ENCODE measurements around the gene PRDX5. TPM values are rescaled to one million over a fixed set of nuclear protein-coding genes. Genes with fewer than 3 reads are reported as not detected.

The PRDX5 gene
- total RNA-seq, 1 experiment from 2014 or later: 255 TPM

- ChIA-PET CTCF (interaction anchor here (0.9 to 4.9 kb wide), 5 partner anchors 17 to 41 kb away, joined by 3 to 37 read pairs (median 4); no protein-coding TSS in a partner anchor), POLR2A (interaction anchor here (0.5 kb wide), 1 partner anchor 631 kb away, joined by 3 read pairs; no protein-coding TSS in a partner anchor)
- Mint-ChIP-seq H3K27ac (peak overlapping the region; percentile 88), H3K4me1 (peaks cover 15% of the 10 kb centered on the region), H3K9me3 (no peaks in the 10 kb centered on the region), H3K4me3 (no peak overlapping the region), H3K27me3 (ENCODE audit: low read depth) (no peaks in the 10 kb centered on the region), H3K36me3 (peaks cover 15% of the 10 kb centered on the region)
- ATAC-seq (no peak), DNase-seq (ENCODE audit: low spot score) (no peak)
- TF ChIP-seq MAX (CRISPR knock-in tag; IDR thresholded peaks at IDR 0.05) (no peak), NR1H2 (CRISPR knock-in tag; IDR thresholded peaks at IDR 0.05) (no peak), MYBL2 (CRISPR knock-in tag; IDR thresholded peaks at IDR 0.05) (no peak), SP1 (CRISPR knock-in tag; conservative IDR thresholded peaks at IDR 0.05) (no peak)
Measured at GRCh38 chr11:64314146-64314804, 3.6 kb upstream of the PRDX5 start.

- ATAC-seq: peak; percentile 3; the same call in 1 of the 2 replicates
- Mint-ChIP-seq H3K36me3 (peaks cover 15% of the 10 kb centered on the region), H3K27ac (peak overlapping the region; percentile 88), H3K4me1 (peaks cover 17% of the 10 kb centered on the region), H3K27me3 (ENCODE audit: low read depth) (no peaks in the 10 kb centered on the region), H3K4me3 (peak overlapping the region; percentile 25), H3K9me3 (no peaks in the 10 kb centered on the region)
- ChIA-PET POLR2A (no interaction called here), CTCF (interaction anchor here (0.9 to 4.9 kb wide), 5 partner anchors 16 to 40 kb away, joined by 3 to 37 read pairs (median 4); no protein-coding TSS in a partner anchor)
- DNase-seq (ENCODE audit: low spot score): no peak
- no peak for TF ChIP-seq PRDM15 (CRISPR knock-in tag; IDR thresholded peaks at IDR 0.05)
- no peak for TF ChIP-seq ZNF396 (CRISPR knock-in tag; IDR thresholded peaks at IDR 0.05; ENCODE audit: borderline replicate concordance)
- no peak for TF ChIP-seq NFE2L1 (CRISPR knock-in tag; IDR thresholded peaks at IDR 0.05)
- no peak for TF ChIP-seq ATF3 (CRISPR knock-in tag; conservative IDR thresholded peaks at IDR 0.05)
- TF ChIP-seq ZNF423 (CRISPR knock-in tag; IDR thresholded peaks at IDR 0.05): no peak
- no peak for TF ChIP-seq AR (CRISPR knock-in tag; IDR thresholded peaks at IDR 0.05)
- TF ChIP-seq IRF2 (CRISPR knock-in tag; IDR thresholded peaks at IDR 0.05; ENCODE audit: borderline replicate concordance, low read depth): no peak
- TF ChIP-seq RELA (CRISPR knock-in tag; IDR thresholded peaks at IDR 0.05; ENCODE audit: borderline replicate concordance): no peak
- TF ChIP-seq EMX1 (CRISPR knock-in tag; IDR thresholded peaks at IDR 0.05): no peak
- no peak for TF ChIP-seq MXD4 (CRISPR knock-in tag; IDR thresholded peaks at IDR 0.05; ENCODE audit: borderline replicate concordance)
- no peak for TF ChIP-seq HMGXB4 (CRISPR knock-in tag; IDR thresholded peaks at IDR 0.05)
- no peak for TF ChIP-seq ZNF121 (CRISPR knock-in tag; IDR thresholded peaks at IDR 0.05)
- TF ChIP-seq OVOL2 (CRISPR knock-in tag; IDR thresholded peaks at IDR 0.05; ENCODE audit: borderline replicate concordance): no peak
- TF ChIP-seq NFATC4 (CRISPR knock-in tag; IDR thresholded peaks at IDR 0.05): no peak
- TF ChIP-seq ZNF671 (CRISPR knock-in tag; IDR thresholded peaks at IDR 0.05): no peak
- no peak for TF ChIP-seq STAT6 (CRISPR knock-in tag; conservative IDR thresholded peaks at IDR 0.05; ENCODE audit: low read depth)
- no peak for TF ChIP-seq FOXK1 (CRISPR knock-in tag; IDR thresholded peaks at IDR 0.05)
Measured at GRCh38 chr11:64314805-64315561, 2.9 kb upstream of the PRDX5 start.
